ENCODE measurements around the gene CSNK1G1.
"Not testable (repeated sequence)": the region's sequence is repeated elsewhere in the genome, so short reads cannot be mapped to it uniquely, and the experiment has no call there.

The CSNK1G1 gene

DNA sequence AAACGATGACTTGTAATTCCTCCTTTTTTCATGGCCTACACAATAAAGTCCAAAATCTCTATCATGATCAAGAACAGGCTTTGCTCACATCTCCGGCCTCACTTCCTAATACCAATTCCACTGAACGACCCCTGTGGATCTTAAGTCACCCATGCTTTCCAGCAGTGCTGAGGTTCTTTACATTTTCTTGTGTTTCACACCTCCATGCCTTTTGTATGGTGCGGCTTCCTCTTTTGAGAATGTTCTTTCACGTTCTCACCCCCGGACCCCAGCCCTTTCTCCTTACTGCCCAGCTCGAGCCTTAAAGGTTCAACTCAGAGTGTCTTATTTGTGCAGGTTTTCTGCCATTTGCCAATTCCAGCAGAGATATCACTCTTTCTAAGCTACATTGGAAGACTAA is 70.1 kb downstream of the CSNK1G1 start:
- no peak for DNase-seq

DNA sequence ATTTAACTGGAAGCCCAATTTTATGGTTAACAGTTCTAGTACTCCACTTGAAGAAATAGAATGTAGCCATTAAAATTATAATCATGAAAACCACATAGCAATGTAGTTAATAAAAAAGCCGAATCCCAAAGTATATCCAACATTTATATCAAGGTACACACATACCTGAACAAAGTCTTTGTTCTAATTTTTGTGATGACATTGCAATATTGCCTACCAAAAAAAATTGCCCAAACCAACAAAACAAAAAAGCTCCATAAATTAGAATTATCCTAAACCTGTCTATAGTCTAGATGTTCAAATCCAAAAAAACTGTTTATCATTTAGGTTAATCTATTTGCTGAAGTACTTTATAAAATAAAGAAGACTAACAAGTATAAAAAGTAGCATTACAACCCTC is 70.8 kb downstream of the CSNK1G1 start:
- no peak for DNase-seq

- no peak for DNase-seq
Measured at GRCh38 chr15:64284042-64284441, 71.9 kb downstream of the CSNK1G1 start.

DNA sequence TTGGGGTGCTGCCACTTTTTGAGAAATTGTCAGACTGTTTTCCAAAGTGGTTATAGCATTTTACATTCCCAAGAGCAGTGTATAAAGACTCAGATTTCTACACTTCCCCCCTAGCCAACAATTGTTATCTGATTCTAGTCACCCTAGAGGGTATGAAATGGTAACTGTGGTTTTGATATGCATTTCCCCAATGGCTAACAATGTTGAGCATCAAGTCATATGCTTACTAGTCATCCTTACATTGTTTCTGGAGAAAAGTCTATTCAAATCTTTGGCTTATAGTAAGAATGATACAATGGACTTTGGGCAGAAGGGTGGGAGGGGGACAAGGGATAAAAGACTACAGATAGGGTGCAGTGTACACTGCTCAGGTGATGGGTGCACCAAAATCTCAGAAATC is 73.3 kb downstream of the CSNK1G1 start:
- DNase-seq = no peak

- DNase-seq = no peak
Measured at GRCh38 chr15:64279131-64279530, 76.8 kb downstream of the CSNK1G1 start.

- no peak for DNase-seq
Measured at GRCh38 chr15:64275934-64276333, 80.0 kb downstream of the CSNK1G1 start.

GRCh38 chr15:64274341-64274950 is 81.5 kb downstream of the CSNK1G1 start:
- no peak for DNase-seq

GRCh38 chr15:64267331-64267973 is 88.5 kb downstream of the CSNK1G1 start:
- DNase-seq = no peak

- not testable (repeated sequence) for DNase-seq
Measured at GRCh38 chr15:64265188-64265587, 90.8 kb downstream of the CSNK1G1 start.

GRCh38 chr15:64264502-64264901 is 91.5 kb downstream of the CSNK1G1 start:
- no peak for DNase-seq

DNA sequence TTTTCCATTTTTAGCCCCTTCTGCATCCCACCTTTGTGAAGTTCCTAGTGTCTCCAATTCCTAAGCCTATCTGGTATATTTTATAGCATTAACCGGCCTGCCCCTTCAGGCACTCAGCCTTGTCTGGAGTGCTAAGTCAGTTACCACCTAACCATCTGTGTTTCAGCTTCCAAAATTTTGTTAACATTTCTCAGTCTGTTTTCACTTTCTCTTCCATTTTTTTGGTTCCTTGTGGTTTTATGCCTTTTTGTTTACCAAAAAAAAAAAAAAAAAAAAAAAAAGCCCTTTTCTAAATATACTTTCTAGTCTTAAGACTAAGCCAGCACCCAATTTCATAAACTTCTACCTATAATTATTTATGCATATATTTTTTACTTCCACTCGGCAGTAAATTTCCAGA is 92.4 kb downstream of the CSNK1G1 start:
- no peak for DNase-seq

- DNase-seq = no peak
Measured at GRCh38 chr15:64256051-64256450, 99.9 kb downstream of the CSNK1G1 start.

DNA sequence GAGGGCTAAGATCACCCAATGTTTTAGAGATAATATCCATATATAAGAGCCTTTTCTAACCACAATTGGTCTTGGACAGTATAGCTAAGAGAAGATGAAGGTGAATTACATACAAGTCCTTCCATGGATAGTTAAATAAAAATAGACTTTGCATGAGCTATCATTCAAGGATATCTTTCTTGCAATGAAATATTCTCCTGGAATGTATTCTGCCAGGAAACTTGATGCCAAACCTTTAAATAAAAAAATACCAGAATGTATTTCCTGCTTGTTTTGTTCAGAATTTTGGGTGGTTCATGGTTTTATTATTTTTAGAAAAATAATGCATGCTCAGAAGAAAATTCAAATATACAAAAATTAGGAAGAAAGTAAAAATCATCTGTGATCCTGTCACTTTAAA is 104.3 kb downstream of the CSNK1G1 start:
- no peak for DNase-seq

- no peak for DNase-seq
Measured at GRCh38 chr15:64251121-64251520, 104.9 kb downstream of the CSNK1G1 start.

DNA sequence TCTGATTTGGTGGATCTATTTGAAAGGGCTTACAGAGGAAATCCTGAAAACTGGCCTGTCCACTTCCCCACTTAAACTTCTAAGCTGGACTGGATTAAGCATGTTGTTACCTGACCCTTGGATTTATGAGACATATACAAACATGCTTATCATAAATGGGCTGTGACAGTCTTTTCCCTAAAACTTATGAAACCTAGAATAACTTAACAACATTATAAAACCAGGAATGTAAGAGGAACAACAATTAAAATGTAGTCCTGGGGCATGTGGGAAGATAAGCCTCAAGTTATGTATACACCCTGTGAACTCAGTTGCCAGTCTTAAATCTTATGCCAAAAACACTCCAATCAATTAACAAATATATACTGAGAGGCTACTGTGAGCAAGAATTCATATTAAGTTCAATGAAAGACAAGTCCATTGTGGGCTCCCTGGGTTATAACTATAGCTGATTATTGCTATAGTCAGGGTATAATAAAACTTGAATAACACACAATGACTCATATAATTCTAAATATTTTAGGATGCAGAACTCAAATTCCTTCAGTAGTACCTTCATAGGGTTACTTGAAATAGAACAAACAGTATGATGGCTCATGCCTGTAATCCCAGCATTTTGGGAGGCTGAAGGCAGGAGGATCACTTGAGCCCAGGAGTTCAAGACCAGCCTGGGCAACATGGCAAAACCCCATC is 105.9 kb downstream of the CSNK1G1 start:
- no peak for DNase-seq

DNA sequence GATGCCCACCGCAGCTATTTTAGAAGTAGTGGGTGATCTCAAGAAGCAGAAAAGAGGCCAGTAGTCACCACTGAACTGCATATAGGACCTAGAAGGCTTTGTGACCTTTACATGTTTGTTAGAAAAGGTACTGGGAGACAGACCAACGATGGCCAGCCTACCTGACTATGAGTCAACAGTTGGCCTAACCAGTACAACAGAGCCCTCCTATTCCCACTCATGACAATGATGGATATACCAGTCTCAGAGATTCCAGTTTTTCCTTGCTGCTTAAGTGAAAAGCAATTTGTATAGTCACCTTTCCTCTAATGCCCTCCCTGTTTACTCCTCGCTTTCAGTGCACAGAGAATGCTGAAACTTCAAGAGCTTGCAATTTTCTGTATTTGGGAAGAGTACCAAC is 106.6 kb downstream of the CSNK1G1 start:
- no peak for DNase-seq

DNA sequence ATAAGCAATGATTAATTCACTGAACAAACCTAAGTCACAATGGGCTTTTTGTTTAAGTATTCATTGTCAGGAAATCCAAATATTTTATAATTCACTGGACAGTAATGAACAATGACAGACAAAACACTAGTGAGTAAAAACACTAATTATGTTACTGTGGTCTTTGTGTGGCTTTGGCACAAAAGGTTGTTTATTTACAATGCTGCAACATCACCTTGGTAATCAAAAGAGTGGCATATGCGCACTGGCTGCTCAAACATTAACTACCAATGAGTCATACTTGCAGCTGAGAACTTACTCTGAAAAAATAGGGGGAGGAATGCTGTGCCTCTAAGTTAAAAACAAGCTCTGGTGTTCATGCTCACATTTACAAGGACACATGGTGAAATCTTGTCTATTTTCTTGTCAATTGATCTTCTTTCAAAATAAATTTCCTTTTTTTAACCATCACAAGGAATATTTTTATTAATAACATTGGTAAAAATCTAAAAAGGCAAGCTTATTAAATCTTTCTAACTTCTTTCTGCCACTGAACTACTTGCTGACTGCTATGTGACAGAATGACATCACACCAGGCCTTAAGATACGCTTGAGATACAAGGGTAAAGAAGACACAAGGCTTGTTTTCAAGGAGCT is 107.9 kb downstream of the CSNK1G1 start:
- peak; percentile 50 to 63 for DNase-seq

GRCh38 chr15:64247535-64247905 is 108.5 kb downstream of the CSNK1G1 start:
- no peak for DNase-seq

DNA sequence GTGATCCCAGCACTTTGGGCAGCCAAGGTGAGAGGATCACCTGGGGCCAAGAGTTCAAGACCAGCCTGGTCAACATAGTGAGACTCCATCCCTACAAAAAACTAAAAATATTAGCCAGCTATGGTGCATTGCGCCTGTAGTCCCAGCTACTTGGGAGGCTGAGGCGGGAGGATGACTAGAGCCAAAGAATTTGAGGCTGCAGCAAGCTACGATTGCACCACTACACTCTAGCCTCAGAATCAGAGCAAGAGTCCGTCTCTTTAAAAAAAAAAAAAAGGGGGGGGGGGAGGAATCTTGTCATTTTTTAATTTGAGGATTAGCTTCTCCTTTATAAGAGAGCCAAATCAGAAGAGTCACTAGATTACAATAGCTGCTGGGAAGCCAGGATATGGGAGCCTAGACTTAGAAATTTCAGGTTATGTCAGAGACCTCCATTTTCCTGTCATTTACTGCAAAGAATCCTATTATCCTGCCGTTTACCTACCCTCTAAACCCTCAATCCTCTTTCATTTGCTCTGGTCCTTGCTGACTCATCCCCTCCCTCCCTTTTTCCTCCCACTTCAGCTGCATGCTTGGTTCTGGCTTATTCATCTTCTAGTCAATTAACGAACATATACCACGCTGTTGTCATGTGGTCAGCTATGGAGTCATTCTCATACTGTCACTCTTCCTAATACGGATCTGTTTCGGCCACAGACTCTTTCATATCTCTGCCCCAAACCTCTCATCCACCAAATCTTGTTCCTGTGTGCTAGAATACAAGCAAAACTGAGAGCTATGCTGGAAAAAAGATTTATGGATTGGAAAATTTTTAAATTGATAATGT is 109.4 kb downstream of the CSNK1G1 start:
- peak in 1 of 2 experiments; percentile 21 for DNase-seq

GRCh38 chr15:64245405-64245804 is 110.6 kb downstream of the CSNK1G1 start:
- no peak for DNase-seq

GRCh38 chr15:64237677-64238076 is 118.3 kb downstream of the CSNK1G1 start:
- no peak for DNase-seq

GRCh38 chr15:64236156-64236894 is 119.6 kb downstream of the CSNK1G1 start:
- no peak for DNase-seq

All from NCI-H446 (cell line).